Measurements from ENCODE around the gene NDRG2.

DNA sequence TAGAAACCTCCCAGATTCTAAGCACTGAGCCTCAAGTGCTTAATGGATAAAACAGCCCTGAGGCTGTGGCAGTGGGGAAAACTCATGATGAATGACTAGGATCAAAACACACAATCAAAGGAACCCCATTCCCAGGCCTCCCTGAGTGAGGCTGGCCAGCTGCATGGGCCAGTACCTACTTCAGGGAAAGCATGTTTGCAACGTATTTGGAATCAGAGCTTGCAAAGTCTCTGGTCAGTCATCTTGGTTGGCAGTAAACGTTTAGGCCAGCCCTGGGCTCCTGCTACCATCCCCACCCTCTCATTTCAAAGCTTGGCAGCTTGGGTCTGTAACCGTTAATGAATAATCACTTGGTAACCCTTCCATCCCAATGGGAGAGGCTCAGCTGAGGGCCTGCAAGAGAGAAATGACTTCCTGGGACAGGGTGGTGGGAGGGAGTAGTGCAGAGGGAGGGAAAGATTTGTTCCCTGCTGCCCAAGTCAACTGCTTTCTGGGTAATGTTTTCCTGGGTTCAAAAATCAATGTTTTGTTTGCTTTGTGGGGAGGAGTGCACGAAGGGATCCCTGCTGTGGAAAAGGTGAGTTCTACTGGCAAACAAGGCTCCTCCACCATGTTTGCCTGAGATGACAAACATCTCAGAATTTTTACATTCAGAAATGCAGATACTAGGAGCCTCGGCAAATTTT lies 30.7 kb upstream of the NDRG2 start:
- TF ChIP-seq ZNF114 (tag by site-specific recombination; IDR thresholded peaks at IDR 0.05) (no peak), EGR2 (tag by site-specific recombination; IDR thresholded peaks at IDR 0.05; ENCODE audit: low read depth) (no peak)
